Measurements from ENCODE around the gene ZNF618. TPM values are rescaled to one million over a fixed set of nuclear protein-coding genes. Genes with fewer than 3 reads are reported as not detected.
"Not testable (repeated sequence)": the region's sequence is repeated elsewhere in the genome, so short reads cannot be mapped to it uniquely, and the experiment has no call there.

The ZNF618 gene
- polyA plus RNA-seq, 1 of the 3 experiments (the other 2 are of a cell fraction) = 6.2 TPM

DNA sequence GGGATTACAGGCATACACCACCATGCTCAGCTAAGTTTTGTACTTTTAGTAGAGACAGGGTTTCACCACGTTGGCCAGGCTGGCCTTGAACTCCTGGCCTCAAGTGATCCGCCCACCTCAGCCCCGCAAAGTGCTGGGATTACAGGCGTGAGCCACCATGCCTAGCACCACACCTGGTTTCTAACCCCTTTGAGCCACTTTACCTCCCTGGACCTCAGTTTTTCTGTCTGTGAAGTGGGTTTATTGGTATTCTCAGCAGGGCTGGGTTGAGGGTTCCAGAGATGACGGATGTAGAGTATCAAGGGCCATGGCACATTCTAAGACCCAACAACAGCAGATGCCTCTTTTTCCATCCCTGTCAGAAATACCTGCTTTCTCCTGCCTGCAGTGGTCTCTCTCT is 163.4 kb downstream of the ZNF618 start:
- Histone ChIP-seq H3K79me2 (ENCODE audit: insufficient read depth) (no peaks in the 10 kb centered on the region), H3K4me2 (no peak overlapping the region), H3K9me3 (no peaks in the 10 kb centered on the region), H2AFZ (ENCODE audit: low read depth) (no peak overlapping the region), H3K27me3 (ENCODE audit: insufficient read depth) (no peaks in the 10 kb centered on the region), H3F3A (replicated peaks; ENCODE audit: insufficient read depth) (no peaks in the 10 kb centered on the region), H3K4me3 (ENCODE audit: low read depth in 2 of 2, low read length in 1 of 2) (no peak overlapping the region), H3K9me2 (no peaks in the 10 kb centered on the region), H3K9ac (no peak overlapping the region), H3K27ac (ENCODE audit: low read depth in 2 of 2, low read length in 1 of 2) (no peak overlapping the region), H4K20me1 (ENCODE audit: insufficient read depth) (no peaks in the 10 kb centered on the region), H3K4me1 (ENCODE audit: control insufficient read depth in 1 of 2, insufficient read depth in 2 of 2, low read depth in 1 of 2, low read length in 1 of 2) (no peaks in the 10 kb centered on the region; a peak in 1 of 4 replicates), H3K36me3 (replicated peaks in 1 of 2; ENCODE audit: control insufficient read depth in 1 of 2, insufficient read depth in 2 of 2, low read length in 1 of 2) (peaks cover 30 to 41% of the 10 kb centered on the region in 2 experiments)
- TF ChIP-seq, protein P1, sequence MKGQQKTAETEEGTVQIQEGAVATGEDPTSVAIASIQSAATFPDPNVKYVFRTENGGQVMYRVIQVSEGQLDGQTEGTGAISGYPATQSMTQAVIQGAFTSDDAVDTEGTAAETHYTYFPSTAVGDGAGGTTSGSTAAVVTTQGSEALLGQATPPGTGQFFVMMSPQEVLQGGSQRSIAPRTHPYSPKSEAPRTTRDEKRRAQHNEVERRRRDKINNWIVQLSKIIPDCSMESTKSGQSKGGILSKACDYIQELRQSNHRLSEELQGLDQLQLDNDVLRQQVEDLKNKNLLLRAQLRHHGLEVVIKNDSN (IDR thresholded peaks at IDR 0.05; ENCODE audit: borderline replicate concordance, low read depth) = no peak
- TF ChIP-seq ELF1 (IDR thresholded peaks at IDR 0.05) (no peak), JUND (IDR thresholded peaks at IDR 0.05) (no peak), ZBTB33 (IDR thresholded peaks at IDR 0.05; ENCODE audit: borderline replicate concordance, low read depth) (no peak), SMC3 (IDR thresholded peaks at IDR 0.05; ENCODE audit: low read depth, low read length) (no peak), FOXM1 (IDR thresholded peaks at IDR 0.05; ENCODE audit: low read depth) (no peak), RFX5 (IDR thresholded peaks at IDR 0.05; ENCODE audit: low read length) (no peak), MXI1 (IDR thresholded peaks at IDR 0.05; ENCODE audit: low read depth, low read length) (no peak), RAD21 (IDR thresholded peaks at IDR 0.05; ENCODE audit: low read length) (no peak)
- TF ChIP-seq, protein P2, sequence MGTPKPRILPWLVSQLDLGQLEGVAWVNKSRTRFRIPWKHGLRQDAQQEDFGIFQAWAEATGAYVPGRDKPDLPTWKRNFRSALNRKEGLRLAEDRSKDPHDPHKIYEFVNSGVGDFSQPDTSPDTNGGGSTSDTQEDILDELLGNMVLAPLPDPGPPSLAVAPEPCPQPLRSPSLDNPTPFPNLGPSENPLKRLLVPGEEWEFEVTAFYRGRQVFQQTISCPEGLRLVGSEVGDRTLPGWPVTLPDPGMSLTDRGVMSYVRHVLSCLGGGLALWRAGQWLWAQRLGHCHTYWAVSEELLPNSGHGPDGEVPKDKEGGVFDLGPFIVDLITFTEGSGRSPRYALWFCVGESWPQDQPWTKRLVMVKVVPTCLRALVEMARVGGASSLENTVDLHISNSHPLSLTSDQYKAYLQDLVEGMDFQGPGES (IDR thresholded peaks at IDR 0.05; ENCODE audit: low read depth, low read length) = no peak
- TF ChIP-seq, protein P3, sequence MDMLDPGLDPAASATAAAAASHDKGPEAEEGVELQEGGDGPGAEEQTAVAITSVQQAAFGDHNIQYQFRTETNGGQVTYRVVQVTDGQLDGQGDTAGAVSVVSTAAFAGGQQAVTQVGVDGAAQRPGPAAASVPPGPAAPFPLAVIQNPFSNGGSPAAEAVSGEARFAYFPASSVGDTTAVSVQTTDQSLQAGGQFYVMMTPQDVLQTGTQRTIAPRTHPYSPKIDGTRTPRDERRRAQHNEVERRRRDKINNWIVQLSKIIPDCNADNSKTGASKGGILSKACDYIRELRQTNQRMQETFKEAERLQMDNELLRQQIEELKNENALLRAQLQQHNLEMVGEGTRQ (IDR thresholded peaks at IDR 0.05; ENCODE audit: borderline replicate concordance, low read depth, low read length) = no peak
- DNase-seq = no peak
- POLR2A ChIA-PET = no interaction called here
- 100% methylated on average over 4 of the region's 5 CpGs for WGBS (ENCODE audit: low lambda C conversion rate)
- CTCF ChIA-PET = interaction anchor here (0.7 to 2.3 kb wide), 4 partner anchors 13 to 303 kb away, joined by 3 to 12 read pairs (median 6); no protein-coding TSS in a partner anchor

DNA sequence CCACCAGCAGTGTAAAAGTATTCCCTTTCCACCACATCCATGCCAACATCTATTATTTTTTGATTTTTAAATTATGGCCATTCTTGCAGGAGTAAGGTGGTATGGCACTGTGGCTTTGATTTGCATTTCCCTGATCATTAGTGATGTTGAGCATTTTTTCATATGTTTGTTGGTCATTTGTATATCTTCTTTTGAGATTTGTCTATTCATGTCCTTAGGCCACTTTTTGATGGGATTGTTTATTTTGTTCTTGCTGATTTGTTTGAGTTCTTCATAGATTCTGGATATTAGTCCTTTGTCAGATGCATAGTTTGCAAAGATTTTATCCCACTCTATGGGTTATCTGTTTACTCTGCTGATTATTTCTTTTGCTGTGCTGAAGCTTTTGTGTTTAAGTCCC is 167.6 kb downstream of the ZNF618 start:
- H3K27ac ChIP-seq (ENCODE audit: low read depth in 2 of 2, low read length in 1 of 2); H2AFZ ChIP-seq (ENCODE audit: low read depth); H3K4me2 ChIP-seq; H3K9ac ChIP-seq; H3K4me1 ChIP-seq (ENCODE audit: control insufficient read depth in 1 of 2, insufficient read depth in 2 of 2, low read depth in 1 of 2, low read length in 1 of 2); H3K4me3 ChIP-seq (ENCODE audit: low read depth in 2 of 2, low read length in 1 of 2); POLR2A ChIA-PET; H3K9me3 ChIP-seq; H3K27me3 ChIP-seq (ENCODE audit: insufficient read depth); H3K79me2 ChIP-seq (ENCODE audit: insufficient read depth); H4K20me1 ChIP-seq (ENCODE audit: insufficient read depth); H3K9me2 ChIP-seq; H3F3A ChIP-seq (replicated peaks; ENCODE audit: insufficient read depth); DNase-seq: not testable (repeated sequence)
- H3K36me3 ChIP-seq (replicated peaks in 1 of 2; ENCODE audit: control insufficient read depth in 1 of 2, insufficient read depth in 2 of 2, low read length in 1 of 2) = peaks cover 23 to 33% of the 10 kb centered on the region in 2 experiments
- CTCF ChIA-PET = interaction anchor here (1.0 kb wide), 1 partner anchor 48 kb away, joined by 3 read pairs; no protein-coding TSS in a partner anchor
